GM21526 (cell line): ENCODE measurements around the gene ZNF385A.
"Not testable (repeated sequence)": the region's sequence is repeated elsewhere in the genome, so short reads cannot be mapped to it uniquely, and the experiment has no call there.

Experiments used
- ATAC-seq: cut with Tn5 transposase; IDR thresholded peaks from one replicate; pipeline ENCODE4 v1.9.1; 2021; ENCODE audit warnings: moderate library complexity; ENCODE audit not compliant: unreplicated experiment, low FRiP score

ZNF385A gene

DNA sequence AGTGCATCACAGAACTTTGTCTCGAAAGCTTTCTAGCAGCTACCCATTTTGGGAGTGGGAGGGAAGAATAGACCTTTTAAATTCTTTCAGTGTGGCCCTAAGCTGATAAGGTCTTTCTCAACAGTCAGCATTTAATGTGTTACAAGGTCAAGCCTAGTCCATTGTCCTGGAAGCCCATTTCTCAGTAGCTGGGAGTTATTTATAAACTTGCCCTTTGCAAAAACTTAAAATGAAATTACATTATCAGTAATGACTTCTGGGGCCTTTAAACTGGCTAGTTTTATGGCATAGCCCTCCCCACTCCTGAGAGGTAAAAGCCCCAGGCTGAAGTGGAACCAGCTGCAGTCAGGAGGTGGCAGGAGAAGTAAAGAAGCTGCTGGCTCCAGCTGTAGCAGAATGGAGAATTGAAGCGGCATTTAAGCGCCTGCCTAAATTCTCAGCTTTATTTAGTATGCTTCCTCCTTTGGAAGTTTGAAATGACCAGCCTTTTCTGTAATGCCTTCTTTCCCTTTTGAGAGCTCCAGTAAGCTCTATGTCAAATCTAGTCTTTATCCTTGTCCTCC, 47.2 kb downstream of the ZNF385A start:
- ATAC-seq, result no peak

- no peak for ATAC-seq
Observed at GRCh38 chr12:54333420-54334034, 51.0 kb downstream of the ZNF385A start.

DNA sequence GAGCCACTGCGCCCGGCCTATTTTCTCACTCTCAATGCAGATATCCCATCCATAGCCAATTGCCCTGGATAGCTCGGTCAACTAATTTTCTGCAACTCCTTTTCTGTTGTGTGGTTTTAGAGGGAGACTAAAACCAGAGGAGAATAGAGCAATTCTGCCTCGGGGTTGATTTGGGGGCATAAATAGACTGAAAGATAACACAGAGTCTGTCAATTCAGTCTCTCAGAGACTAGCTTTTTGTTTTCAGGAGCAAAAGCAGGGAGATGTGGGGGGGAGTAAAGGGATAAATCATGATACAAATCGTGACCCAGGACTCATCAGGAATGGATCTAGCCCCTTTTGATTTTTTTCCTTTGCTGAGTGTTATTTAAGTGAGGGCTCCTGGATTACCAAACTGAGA, 53.1 kb downstream of the ZNF385A start:
- ATAC-seq, result no peak

GRCh38 chr12:54330442-54330841, 54.1 kb downstream of the ZNF385A start:
- no peak for ATAC-seq

DNA sequence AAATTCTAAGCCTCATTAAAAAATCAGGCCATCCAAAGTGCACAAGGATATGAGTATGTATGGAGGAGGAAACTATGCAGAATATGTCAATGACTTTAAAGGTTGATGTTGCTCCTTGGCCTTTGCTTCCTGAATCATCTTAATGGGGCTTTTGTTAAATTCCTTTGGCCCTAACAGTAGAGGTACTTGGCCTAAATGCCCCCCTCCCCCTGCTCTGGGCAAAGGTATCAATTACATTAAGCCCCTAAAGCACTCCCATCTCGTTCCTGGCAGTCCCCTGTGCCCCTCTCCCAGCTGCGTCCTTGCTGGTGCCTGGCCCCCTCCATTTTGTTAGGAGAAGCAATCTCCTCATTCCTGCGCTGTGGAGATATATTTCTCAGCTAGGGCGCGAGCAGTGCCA, 54.8 kb downstream of the ZNF385A start:
- no peak for ATAC-seq

DNA sequence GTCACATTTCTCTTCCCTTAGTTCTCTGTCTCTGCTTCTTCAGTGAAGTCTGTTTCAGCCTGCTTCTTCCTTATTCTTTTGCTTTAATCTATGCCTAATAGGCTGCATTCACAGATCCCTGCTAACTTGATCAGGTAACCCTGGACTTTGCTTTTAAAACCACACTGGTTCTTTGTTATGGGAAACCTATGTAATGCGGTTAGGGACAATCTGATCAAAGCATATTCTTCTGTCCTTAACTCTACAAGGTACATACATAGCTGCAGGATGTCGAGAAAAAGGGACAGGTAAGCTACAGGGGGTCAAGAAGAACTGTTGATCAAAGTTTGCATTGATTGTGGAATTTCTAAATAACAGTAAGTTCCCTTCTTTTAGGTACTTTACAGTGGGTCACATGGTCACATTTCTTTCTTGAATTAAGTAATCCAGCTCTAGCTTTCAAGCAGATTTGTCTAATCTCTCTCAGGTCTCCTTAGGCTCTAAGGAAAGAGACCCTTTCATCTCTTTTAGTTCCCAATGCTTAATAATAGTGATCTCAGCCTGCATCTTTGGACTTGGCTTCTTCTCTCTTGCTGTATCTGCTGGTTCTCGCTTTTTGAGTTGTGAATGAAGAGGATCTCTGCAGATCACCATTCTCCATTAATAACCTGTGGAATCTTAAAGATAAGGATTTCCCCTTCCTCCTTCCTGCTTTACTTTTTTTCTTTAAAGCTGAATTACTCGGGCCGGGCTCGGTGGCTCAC, 55.8 kb downstream of the ZNF385A start:
- ATAC-seq, result no peak

GRCh38 chr12:54325442-54326109, 59.0 kb downstream of the ZNF385A start:
- not testable (repeated sequence) for ATAC-seq

- ATAC-seq, result peak; percentile 97
Observed at GRCh38 chr12:54324617-54325441, 59.7 kb downstream of the ZNF385A start, which contains the start of gene COPZ1. Gene COPZ1, plus strand, starts transcription at chr12:54325131. Its CDS starts 33 bp downstream, at chr12:54325164.

DNA sequence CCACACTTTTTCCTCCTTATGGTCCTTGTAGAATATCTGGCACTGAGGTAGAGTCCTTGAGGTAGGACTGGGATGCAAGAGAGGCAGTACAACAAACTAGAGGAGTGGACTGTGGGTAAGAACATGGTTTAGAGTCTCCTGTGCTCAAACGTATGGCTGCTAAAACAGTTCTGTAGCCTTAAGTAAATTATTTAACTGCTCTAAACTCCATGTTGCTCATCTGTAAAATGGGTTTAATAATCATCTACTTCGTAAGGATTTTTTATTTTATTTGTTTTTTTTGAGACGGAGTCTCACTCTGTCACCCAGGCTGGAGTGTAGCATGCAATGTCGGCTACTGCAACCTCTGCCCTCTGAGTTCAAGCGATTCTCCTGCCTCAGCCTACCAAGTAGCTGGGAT, 63.2 kb downstream of the ZNF385A start:
- no peak for ATAC-seq
